ENCODE results near the gene PFDN1.

Gene PFDN1

DNA sequence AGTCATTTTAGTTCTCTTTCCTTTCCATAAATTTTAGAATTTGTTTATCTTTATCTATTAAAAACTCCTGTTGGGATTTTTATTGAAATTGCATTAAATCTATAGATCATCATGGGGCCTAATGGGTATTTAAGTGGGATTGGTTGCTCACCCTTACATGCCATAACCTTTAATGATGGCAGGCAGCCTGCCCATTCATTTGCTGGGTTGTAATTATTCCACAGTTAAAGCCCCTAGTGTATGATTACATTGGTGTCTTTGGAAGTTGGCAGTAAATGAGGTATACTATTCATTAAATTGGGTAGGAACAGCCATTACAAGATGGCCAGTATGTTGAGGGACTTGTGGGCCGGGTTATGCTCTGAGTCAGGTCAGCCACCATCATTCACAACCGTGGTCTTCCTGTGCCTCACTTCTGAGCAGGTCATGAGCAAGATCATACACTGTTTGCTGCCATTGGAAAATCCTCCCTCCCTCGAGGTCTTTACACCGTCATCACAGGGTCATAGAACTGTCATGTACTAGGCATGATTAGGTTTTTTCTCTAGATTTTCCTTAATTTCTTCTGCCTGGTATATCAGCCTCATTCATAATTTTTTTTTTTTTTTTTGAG is 68.4 kb downstream of the PFDN1 start:
- no peak overlapping the region for H3K4me3 ChIP-seq (ENCODE audit: control insufficient read depth, low read depth, low read length)
- TF ChIP-seq, protein P1, sequence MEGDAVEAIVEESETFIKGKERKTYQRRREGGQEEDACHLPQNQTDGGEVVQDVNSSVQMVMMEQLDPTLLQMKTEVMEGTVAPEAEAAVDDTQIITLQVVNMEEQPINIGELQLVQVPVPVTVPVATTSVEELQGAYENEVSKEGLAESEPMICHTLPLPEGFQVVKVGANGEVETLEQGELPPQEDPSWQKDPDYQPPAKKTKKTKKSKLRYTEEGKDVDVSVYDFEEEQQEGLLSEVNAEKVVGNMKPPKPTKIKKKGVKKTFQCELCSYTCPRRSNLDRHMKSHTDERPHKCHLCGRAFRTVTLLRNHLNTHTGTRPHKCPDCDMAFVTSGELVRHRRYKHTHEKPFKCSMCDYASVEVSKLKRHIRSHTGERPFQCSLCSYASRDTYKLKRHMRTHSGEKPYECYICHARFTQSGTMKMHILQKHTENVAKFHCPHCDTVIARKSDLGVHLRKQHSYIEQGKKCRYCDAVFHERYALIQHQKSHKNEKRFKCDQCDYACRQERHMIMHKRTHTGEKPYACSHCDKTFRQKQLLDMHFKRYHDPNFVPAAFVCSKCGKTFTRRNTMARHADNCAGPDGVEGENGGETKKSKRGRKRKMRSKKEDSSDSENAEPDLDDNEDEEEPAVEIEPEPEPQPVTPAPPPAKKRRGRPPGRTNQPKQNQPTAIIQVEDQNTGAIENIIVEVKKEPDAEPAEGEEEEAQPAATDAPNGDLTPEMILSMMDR (conservative IDR thresholded peaks at IDR 0.05; ENCODE audit: control insufficient read depth, insufficient read depth, low read depth, low read length), result no peak
- DNase-seq (ENCODE audit: low read depth), result no peak

DNA sequence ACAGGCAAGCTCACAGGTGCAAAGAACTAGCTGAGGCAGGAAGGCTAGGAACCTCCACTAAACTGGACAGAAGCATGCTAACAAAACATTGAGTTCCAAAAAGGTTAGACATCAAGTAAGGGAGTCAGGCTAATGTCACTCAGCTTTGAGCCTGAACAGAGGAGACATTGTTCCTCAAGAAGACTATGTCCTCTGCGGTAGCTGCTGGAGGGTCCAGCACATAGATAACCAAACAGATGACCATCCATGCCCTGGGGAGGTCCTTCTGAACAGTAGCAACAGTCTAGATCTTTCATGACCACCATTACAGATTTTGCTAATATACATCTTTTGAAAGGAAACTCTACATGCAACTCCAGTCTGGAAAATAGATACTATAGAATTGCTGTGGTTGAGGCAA is 70.2 kb downstream of the PFDN1 start:
- H3K4me3 ChIP-seq (ENCODE audit: control insufficient read depth, low read depth, low read length), result no peak overlapping the region
- DNase-seq (ENCODE audit: low read depth), result no peak
- TF ChIP-seq, protein P1 (conservative IDR thresholded peaks at IDR 0.05; ENCODE audit: control insufficient read depth, insufficient read depth, low read depth, low read length), result no peak

DNA sequence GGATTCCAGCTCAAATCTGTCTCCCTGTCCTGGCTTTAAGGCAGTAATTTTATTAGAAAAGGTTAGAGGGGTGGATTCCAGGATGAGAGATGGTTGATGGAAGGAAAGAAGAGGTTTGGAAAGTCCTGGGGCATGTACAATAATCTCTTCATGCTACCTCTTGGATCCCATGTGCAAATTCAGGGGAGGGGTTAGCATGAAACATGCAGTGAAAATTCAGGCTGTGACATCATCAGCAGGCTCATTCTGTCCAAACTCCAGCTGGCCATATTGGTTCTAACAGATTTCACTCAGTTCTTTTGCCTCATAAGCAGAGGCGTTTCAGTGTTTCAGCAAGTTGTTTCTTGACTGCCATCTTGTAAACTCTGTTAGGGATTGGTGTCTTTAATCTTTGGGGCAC is 72.5 kb downstream of the PFDN1 start:
- no peak overlapping the region for H3K4me3 ChIP-seq (ENCODE audit: control insufficient read depth, low read depth, low read length)
- TF ChIP-seq, protein P1 (conservative IDR thresholded peaks at IDR 0.05; ENCODE audit: control insufficient read depth, insufficient read depth, low read depth, low read length), result no peak
- DNase-seq (ENCODE audit: low read depth), result no peak

DNA sequence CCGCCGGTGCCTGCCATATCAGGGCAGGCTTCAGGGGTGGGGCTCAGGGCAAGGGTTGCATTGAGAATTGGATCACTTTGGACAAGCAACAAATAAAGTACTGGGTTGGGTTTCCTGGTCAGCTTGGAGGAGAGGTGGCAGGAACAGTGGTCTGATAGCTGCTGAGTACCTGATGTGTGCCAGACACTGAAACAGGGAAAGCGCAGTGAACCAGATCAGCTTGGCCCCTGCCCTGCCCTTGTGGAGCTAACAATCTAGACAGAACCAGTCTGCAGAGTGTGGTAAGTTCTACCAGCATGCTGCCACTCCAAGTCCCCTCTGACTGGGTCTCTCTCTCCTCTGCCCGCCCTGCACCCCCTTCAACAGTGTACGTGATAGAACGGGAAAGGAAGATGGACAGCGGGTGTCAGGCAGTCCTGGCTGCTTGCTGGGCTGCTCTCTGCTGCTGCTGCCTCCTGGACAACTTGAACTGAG is 74.5 kb downstream of the PFDN1 start:
- DNase-seq (ENCODE audit: low read depth), result no peak
- TF ChIP-seq, protein P1 (conservative IDR thresholded peaks at IDR 0.05; ENCODE audit: control insufficient read depth, insufficient read depth, low read depth, low read length), result no peak
- no peak overlapping the region for H3K4me3 ChIP-seq (ENCODE audit: control insufficient read depth, low read depth, low read length)

DNA sequence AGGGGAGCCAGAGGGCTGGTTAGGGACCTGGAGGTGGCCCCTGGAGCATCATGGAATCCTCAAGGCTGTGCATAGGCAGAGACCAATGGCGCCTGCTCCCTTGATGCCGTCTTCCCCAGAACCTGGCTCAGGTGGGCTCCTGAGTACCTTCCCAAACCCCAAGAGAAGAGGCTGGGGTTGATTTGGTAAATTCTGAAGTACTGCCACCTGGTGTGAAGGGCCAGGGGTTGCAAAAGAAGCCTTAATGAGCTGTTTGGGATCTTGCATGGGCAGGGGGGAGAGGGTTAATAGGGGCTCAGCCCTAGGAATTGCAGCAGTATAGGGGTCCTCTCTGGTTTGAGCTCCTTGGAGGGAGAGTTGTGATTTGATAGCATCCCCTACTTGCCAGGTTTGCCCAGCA is 75.9 kb downstream of the PFDN1 start:
- no peak for DNase-seq (ENCODE audit: low read depth)
- TF ChIP-seq, protein P1 (conservative IDR thresholded peaks at IDR 0.05; ENCODE audit: control insufficient read depth, insufficient read depth, low read depth, low read length), result no peak
- no peak overlapping the region for H3K4me3 ChIP-seq (ENCODE audit: control insufficient read depth, low read depth, low read length)

DNA sequence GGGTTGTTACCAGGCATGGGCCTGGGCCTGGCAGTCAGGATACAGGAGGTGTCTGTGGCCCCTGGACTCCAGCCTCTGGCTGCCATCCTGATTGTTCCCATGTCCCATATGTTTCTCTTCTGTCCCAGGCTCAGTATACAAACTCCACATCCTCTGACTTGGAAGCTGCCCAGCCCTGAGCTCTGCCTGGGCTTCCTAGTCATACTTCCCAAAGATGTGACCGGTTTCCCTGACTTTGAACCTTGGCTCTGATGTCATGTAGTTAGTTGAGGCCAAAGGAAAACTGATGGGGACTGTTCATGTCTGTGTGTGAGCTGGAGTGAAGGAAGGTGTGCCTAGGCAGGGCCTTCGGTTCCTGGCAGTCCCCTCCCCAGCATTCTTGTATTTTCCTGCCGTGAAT is 77.5 kb downstream of the PFDN1 start:
- DNase-seq (ENCODE audit: low read depth), result peak; percentile 48
- TF ChIP-seq, protein P1 (conservative IDR thresholded peaks at IDR 0.05; ENCODE audit: control insufficient read depth, insufficient read depth, low read depth, low read length), result no peak
- no peak overlapping the region for H3K4me3 ChIP-seq (ENCODE audit: control insufficient read depth, low read depth, low read length)

DNA sequence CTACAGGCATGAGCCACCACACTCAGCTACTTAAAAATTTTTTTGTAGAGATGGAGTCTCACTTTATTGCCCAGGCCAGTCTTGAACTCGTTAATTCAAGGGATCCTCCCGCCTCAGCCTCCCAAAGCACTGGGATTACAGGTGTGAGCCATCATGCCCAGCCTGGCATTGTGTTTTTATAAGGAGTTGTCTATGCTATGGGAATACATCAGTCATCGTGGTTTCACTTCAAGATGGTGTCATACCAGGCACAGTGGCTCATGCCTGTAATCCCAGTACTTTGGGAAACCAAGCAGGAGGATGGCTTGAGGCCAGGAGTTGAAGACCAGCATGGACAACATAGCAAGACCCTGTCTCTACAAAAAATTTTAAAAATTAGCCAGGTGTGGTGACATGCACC is 78.2 kb downstream of the PFDN1 start:
- DNase-seq (ENCODE audit: low read depth), result no peak
- TF ChIP-seq, protein P1 (conservative IDR thresholded peaks at IDR 0.05; ENCODE audit: control insufficient read depth, insufficient read depth, low read depth, low read length), result no peak
- H3K4me3 ChIP-seq (ENCODE audit: control insufficient read depth, low read depth, low read length), result no peak overlapping the region

Measured in fibroblast of mammary gland (primary cell).